Activated T-helper 1 cell treated with anti-CD3 and anti-CD28 coated beads, Interleukin-2, amount 50 U/mL, for 16 hours (primary cell): ENCODE measurements around the gene GALNT11.

Experiments used
- DNase-seq, 2 donors: peaks; one replicate each; pipeline ENCODE4 v3.0.0-alpha.2; 2020; ENCODE audit warnings: low read depth in 1 of 2, low spot score in 1 of 2

GALNT11 gene

GRCh38 chr7:152144557-152145245, 119.2 kb downstream of the GALNT11 start:
- DNase-seq, result no peak

DNA sequence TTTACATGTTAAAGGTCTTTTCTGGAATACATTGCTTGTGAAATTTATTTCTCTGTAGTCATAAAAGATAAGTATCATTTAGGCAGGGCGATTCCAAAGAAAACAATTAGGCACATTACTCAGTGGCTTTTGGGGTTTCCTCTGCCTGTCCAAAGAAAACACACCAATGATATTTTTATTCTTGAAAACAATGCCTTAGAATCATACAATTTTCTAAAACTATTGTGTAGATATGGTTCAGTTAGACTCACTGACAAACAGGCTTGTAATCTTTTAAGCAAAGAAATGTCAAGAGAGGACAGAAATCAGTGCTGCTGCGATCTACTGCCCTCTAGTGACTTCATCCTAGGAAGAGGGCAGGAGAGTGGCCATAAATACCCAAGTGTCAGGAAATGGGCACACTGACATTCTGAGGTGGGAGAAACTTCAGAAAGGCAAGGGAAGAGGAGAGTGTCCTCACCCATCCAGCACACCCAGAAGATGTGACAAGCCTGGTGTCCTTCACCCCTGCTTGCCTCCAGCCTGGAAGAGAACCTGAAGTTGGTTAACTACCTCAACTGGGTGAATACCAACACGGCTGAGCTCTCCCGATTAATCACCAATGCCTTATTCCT, 120.5 kb downstream of the GALNT11 start:
- no peak for DNase-seq

- no peak for DNase-seq
These were observed 123.2 kb downstream of the GALNT11 start for GRCh38 chr7:152148706-152149105.

DNA sequence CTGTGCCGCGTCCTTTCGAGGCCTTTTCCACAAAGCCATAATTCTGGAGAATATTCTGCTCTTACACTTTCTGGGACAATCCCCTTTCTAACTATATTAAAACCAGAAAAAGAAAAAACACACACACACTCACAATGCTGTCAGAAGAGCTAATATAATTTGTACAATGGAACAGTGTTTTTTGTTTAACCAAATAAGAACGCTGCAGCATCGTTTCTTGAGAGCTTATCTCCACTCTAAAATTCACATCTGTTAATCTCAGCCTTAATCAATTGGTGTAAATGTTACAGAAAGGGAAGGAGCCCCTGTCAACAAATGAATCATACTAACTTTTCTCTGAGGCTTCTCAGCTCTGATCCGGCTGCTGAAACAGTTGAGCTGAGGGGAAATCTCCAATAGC, 123.9 kb downstream of the GALNT11 start:
- no peak for DNase-seq

GRCh38 chr7:152152267-152152666, 126.8 kb downstream of the GALNT11 start:
- no peak for DNase-seq

- no peak for DNase-seq
These were observed 133.5 kb downstream of the GALNT11 start for GRCh38 chr7:152158801-152159587.

DNA sequence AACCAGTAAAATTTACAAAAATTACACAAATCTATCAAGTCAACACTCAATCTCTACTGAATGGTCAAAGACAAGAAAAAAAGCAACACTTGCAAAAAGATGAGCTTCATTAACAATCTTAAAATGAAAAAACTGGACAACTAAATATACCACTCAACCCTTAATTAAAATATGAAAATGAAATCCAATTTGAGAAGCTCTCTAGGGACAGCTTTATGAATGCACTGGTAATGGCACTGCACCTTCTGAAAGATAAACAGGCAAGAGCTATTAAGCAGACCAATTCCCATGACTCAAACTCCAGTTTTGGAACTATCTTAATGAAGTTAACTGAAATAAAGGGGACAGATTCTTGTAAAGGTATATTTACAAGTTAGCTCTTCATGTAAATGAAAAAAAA, 135.7 kb downstream of the GALNT11 start:
- DNase-seq, result no peak

DNA sequence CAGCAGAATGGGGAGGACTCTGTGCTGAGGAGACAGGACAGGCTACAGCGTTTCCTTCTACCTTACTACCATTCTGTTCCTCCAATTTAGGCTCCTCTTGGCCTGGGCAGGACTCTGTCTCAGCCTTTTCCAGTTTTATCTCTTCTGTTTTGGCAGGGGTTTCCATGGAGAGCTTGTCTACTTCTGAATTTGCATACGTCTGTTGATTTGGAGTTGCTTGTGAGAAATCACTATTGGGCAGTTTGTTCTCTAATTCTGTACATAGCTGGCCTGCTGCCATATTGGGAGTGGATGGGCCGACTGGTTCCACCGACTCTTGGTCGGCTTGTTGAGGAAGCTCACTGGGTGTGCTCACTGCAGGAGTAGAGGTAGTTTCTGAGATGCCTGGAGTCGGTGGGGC, 136.8 kb downstream of the GALNT11 start:
- DNase-seq, result no peak
